GM12878 (cell line): Measurements from ENCODE around the gene RFC4. TPM values are rescaled to one million over a fixed set of nuclear protein-coding genes. Genes with fewer than 3 reads are reported as not detected.

ENCODE experiments used
- ATF7 ChIP-seq: fragments of 450-650 bp; IDR thresholded peaks from 2 replicates; pipeline ENCODE4 v1.6.1; 2016; ENCODE audit warnings: low read depth, mild to moderate bottlenecking
- BMI1 ChIP-seq: fragments of 450-650 bp; IDR thresholded peaks from 2 replicates; pipeline ENCODE4 v1.6.1; 2016; ENCODE audit warnings: mild to moderate bottlenecking, moderate library complexity, borderline replicate concordance
- IKZF2 ChIP-seq, 2 experiments: fragments of 450-650 bp; IDR thresholded peaks; 2 replicates each; pipeline ENCODE4 v1.6.1; 2017; ENCODE audit warnings: mild to moderate bottlenecking in 2 of 2, moderate library complexity in 2 of 2
- MXI1 ChIP-seq: fragments of 150-350 bp; IDR thresholded peaks from 2 replicates; pipeline ENCODE4 v1.6.1; 2011; ENCODE audit warnings: low read depth, mild to moderate bottlenecking, inconsistent platforms, low read length, improper control_type of control experiment
- ZNF274 ChIP-seq: IDR thresholded peaks from one replicate; pipeline ENCODE4 v1.8.0; 2011; ENCODE audit not compliant: insufficient read length, insufficient read depth
- ZSCAN29 ChIP-seq: fragments of 450-650 bp; IDR thresholded peaks from 2 replicates; pipeline ENCODE4 v1.6.1; 2017; ENCODE audit warnings: mild to moderate bottlenecking, moderate library complexity
- polyA plus RNA-seq, 11 experiments: library from polyadenylated mRNA; depleted of rRNA in 4 of 11; unstranded in 6 of 11; stranded (reverse) in 5 of 11; fragments of >200 nt; fragmentation: Nextera tagmentation in 4 of 11; fragmentation: Illumina TruSeq in 1 of 11; extraction: Ambion mirVana in 4 of 11; extraction: Trizol in 1 of 11; gene quantifications; 1 replicate in 1 of 11; 2 replicates in 10 of 11; pipeline versions ENCODE4 v1.2.1 to v1.2.3, GENCODE V29; 2011 to 2016; ENCODE audit warnings: inconsistent platforms in 2 of 11, missing spikeins in 2 of 11, low read depth in 1 of 11
- total RNA-seq, 4 experiments: library from RNA; depleted of rRNA in 3 of 4; stranded (reverse); fragments of >200 nt in 3 of 4; fragmentation: Illumina TruSeq in 1 of 4; extraction: Trizol in 1 of 4; gene quantifications; 2 replicates each; pipeline versions ENCODE4 v1.2.1 to v1.2.3, GENCODE V29; 2013 to 2021
- TF ChIP-seq, protein P1 (sequence below): fragments of 450-650 bp; formaldehyde crosslinking; IDR thresholded peaks from 2 replicates; pipeline ENCODE4 v1.4.0; 2022; ENCODE audit warnings: mild to moderate bottlenecking, moderate library complexity
- TF ChIP-seq, protein P2 (sequence below): fragments of 450-650 bp; IDR thresholded peaks from 2 replicates; pipeline ENCODE4 v1.6.1; 2018; ENCODE audit warnings: borderline replicate concordance, mild to moderate bottlenecking; ENCODE audit not compliant: partially characterized antibody

The RFC4 gene
- total and polyA plus RNA-seq, 10 of the 15 experiments (the other 5 are each of a cell fraction or from before 2014, with no cell fraction given) = 49.1 to 144 (median 112) TPM

DNA sequence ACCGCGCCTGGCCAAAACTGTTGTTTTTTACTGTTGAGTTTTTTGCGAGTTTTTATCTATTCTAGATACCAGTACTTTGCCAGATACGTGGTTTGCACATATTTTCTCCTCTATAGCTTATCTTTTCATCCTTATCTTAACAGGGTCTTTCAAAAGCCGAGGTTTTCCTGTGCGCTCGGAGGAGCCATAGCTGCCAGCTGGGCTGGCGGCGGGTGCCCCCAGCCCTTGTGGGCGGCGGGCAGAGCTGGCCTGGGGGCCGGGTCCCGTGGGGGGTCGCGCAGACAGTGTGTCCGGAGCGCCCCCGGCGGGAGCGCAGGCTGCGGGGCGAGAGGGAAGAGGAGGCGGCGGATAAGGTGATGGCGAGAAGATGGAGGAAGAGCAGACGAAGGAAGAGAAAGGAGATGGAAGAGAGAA, 34.0 kb downstream of the RFC4 start (continued):
- TF ChIP-seq, protein P1, sequence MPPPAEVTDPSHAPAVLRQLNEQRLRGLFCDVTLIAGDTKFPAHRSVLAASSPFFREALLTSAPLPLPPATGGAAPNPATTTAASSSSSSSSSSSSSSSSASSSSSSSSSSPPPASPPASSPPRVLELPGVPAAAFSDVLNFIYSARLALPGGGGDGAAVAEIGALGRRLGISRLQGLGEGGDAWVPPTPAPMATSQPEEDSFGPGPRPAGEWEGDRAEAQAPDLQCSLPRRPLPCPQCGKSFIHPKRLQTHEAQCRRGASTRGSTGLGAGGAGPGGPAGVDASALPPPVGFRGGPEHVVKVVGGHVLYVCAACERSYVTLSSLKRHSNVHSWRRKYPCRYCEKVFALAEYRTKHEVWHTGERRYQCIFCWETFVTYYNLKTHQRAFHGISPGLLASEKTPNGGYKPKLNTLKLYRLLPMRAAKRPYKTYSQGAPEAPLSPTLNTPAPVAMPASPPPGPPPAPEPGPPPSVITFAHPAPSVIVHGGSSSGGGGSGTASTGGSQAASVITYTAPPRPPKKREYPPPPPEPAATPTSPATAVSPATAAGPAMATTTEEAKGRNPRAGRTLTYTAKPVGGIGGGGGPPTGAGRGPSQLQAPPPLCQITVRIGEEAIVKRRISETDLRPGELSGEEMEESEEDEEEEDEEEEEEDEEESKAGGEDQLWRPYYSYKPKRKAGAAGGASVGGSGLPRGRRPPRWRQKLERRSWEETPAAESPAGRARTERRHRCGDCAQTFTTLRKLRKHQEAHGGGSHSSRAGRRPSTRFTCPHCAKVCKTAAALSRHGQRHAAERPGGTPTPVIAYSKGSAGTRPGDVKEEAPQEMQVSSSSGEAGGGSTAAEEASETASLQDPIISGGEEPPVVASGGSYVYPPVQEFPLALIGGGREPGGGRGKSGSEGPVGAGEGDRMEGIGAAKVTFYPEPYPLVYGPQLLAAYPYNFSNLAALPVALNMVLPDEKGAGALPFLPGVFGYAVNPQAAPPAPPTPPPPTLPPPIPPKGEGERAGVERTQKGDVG (CRISPR knock-in tag) = no peak
- TF ChIP-seq ZNF274 (no peak), MXI1 (no peak), BMI1 (no peak), ZSCAN29 (no peak), ATF7 (no peak), IKZF2 (IDR thresholded peaks at IDR 0.05) (no peak)
- TF ChIP-seq, protein P2, sequence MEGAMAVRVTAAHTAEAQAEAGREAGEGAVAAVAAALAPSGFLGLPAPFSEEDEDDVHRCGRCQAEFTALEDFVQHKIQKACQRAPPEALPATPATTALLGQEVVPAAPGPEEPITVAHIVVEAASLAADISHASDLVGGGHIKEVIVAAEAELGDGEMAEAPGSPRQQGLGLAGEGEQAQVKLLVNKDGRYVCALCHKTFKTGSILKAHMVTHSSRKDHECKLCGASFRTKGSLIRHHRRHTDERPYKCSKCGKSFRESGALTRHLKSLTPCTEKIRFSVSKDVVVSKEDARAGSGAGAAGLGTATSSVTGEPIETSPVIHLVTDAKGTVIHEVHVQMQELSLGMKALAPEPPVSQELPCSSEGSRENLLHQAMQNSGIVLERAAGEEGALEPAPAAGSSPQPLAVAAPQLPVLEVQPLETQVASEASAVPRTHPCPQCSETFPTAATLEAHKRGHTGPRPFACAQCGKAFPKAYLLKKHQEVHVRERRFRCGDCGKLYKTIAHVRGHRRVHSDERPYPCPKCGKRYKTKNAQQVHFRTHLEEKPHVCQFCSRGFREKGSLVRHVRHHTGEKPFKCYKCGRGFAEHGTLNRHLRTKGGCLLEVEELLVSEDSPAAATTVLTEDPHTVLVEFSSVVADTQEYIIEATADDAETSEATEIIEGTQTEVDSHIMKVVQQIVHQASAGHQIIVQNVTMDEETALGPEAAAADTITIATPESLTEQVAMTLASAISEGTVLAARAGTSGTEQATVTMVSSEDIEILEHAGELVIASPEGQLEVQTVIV = no peak
